HCT116 (cell line): ENCODE data around the gene KICS2.
"Not testable (repeated sequence)": the region's sequence is repeated elsewhere in the genome, so short reads cannot be mapped to it uniquely, and the experiment has no call there.

Experiments used
- EZH2phosphoT487 ChIP-seq: fragments of 200-600 bp; IDR thresholded peaks from 2 replicates; pipeline ENCODE4 v1.6.1; 2018; ENCODE audit warnings: antibody characterized with exemption, borderline replicate concordance
- RAD21 ChIP-seq: IDR thresholded peaks from 2 replicates; pipeline ENCODE4 v1.6.1; 2012; ENCODE audit warnings: low read depth, mild to moderate bottlenecking
- SIN3A ChIP-seq: IDR thresholded peaks from 2 replicates; pipeline ENCODE4 v1.6.1; 2012; ENCODE audit warnings: low read depth
- SP1 ChIP-seq: IDR thresholded peaks from 2 replicates; pipeline ENCODE4 v1.6.1; 2012; ENCODE audit warnings: low read depth
- TF ChIP-seq, protein P1 (sequence below), 3 experiments: fragments of 200-600 bp in 1 of 3; sonication (generic) in 1 of 3; IDR thresholded peaks in 2 of 3; conservative IDR thresholded peaks in 1 of 3; 2 replicates each; pipeline ENCODE4 v1.5.1; 2012 to 2017; ENCODE audit warnings: low read depth in 2 of 3, low read length in 2 of 3, antibody characterized with exemption in 1 of 3, borderline replicate concordance in 1 of 3, control low read depth in 1 of 3, mild to moderate bottlenecking in 1 of 3, mixed read lengths in 1 of 3, mixed run types in 1 of 3, moderate library complexity in 1 of 3; ENCODE audit not compliant: insufficient read depth in 1 of 3
- TF ChIP-seq, protein P2 (sequence below): IDR thresholded peaks from 2 replicates; pipeline ENCODE4 v1.6.1; 2012

DNA sequence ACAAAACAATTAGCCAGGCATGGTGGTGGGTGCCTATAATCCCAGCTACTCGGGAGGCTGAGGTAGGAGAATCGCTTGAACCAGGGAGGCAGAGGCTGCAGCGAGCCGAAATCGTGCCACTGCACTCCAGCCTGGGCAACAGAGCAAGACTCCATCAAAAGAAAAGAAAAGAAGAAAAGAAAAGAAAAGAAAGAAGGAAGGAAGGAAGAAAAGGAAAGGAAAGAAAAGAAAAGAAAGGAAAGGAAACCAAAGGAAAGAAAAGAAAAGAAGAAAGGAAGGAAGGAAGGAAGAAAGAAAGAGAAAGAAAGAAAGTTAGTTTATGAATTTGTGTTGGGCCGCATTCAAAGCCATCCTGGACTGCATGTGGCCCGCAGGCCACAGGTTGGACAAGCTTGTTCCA lies 4.5 kb downstream of the KICS2 start:
- TF ChIP-seq, protein P1, sequence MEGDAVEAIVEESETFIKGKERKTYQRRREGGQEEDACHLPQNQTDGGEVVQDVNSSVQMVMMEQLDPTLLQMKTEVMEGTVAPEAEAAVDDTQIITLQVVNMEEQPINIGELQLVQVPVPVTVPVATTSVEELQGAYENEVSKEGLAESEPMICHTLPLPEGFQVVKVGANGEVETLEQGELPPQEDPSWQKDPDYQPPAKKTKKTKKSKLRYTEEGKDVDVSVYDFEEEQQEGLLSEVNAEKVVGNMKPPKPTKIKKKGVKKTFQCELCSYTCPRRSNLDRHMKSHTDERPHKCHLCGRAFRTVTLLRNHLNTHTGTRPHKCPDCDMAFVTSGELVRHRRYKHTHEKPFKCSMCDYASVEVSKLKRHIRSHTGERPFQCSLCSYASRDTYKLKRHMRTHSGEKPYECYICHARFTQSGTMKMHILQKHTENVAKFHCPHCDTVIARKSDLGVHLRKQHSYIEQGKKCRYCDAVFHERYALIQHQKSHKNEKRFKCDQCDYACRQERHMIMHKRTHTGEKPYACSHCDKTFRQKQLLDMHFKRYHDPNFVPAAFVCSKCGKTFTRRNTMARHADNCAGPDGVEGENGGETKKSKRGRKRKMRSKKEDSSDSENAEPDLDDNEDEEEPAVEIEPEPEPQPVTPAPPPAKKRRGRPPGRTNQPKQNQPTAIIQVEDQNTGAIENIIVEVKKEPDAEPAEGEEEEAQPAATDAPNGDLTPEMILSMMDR (IDR thresholded peaks at IDR 0.05 in 2 of 3, conservative IDR thresholded peaks at IDR 0.05 in 1 of 3; ENCODE audit: borderline replicate concordance in 1 of 3, insufficient read depth in 1 of 3, low read depth in 2 of 3, low read length in 2 of 3): not testable (repeated sequence)
- TF ChIP-seq SP1, EZH2phosphoT487, RAD21, SIN3A: not testable (repeated sequence)
- TF ChIP-seq, protein P2, sequence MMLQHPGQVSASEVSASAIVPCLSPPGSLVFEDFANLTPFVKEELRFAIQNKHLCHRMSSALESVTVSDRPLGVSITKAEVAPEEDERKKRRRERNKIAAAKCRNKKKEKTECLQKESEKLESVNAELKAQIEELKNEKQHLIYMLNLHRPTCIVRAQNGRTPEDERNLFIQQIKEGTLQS: not testable (repeated sequence)
